GM19324 (cell line): ENCODE results near the gene HPD.

Experiments
- ATAC-seq: cut with Tn5 transposase; IDR thresholded peaks from one replicate; pipeline ENCODE4 v1.9.1; 2021; ENCODE audit warnings: mild to moderate bottlenecking, moderate library complexity; ENCODE audit not compliant: unreplicated experiment, low FRiP score

The HPD gene

GRCh38 chr12:121829250-121829918, 29.3 kb downstream of the HPD start:
- no peak for ATAC-seq

- no peak for ATAC-seq
These were observed 29.8 kb downstream of the HPD start for GRCh38 chr12:121828826-121829225.

GRCh38 chr12:121828306-121828705, 30.4 kb downstream of the HPD start:
- ATAC-seq, result no peak

GRCh38 chr12:121827351-121828099, 31.1 kb downstream of the HPD start:
- ATAC-seq, result no peak

GRCh38 chr12:121826318-121827150, 32.1 kb downstream of the HPD start:
- no peak for ATAC-seq

- ATAC-seq, result no peak
These were observed 33.6 kb downstream of the HPD start for GRCh38 chr12:121825041-121825523.

- no peak for ATAC-seq
These were observed 34.9 kb downstream of the HPD start for GRCh38 chr12:121823727-121824115.

GRCh38 chr12:121823101-121823726, 35.4 kb downstream of the HPD start:
- no peak for ATAC-seq

GRCh38 chr12:121822393-121823100, 36.1 kb downstream of the HPD start:
- no peak for ATAC-seq

- ATAC-seq, result no peak
These were observed 38.6 kb downstream of the HPD start for GRCh38 chr12:121820056-121820455.

- ATAC-seq, result no peak
These were observed 39.3 kb downstream of the HPD start for GRCh38 chr12:121819212-121819949.

- no peak for ATAC-seq
These were observed 41.0 kb downstream of the HPD start for GRCh38 chr12:121817648-121818043.

GRCh38 chr12:121816925-121817647, 41.6 kb downstream of the HPD start:
- no peak for ATAC-seq

- ATAC-seq, result no peak
These were observed 43.4 kb downstream of the HPD start for GRCh38 chr12:121815263-121815662.

- no peak for ATAC-seq
These were observed 44.1 kb downstream of the HPD start for GRCh38 chr12:121814429-121815119.

- ATAC-seq, result no peak
These were observed 44.7 kb downstream of the HPD start for GRCh38 chr12:121813951-121814350.

- no peak for ATAC-seq
These were observed 45.5 kb downstream of the HPD start for GRCh38 chr12:121812921-121813896.
